Measurements from ENCODE around the gene DTNBP1.

The DTNBP1 gene

GRCh38 chr6:15501826-15502445, 160.9 kb downstream of the DTNBP1 start:
- no peak overlapping the region for H3K27ac ChIP-seq
- TF ChIP-seq CTCF (conservative IDR thresholded peaks at IDR 0.05): no peak

GRCh38 chr6:15500901-15501825, 161.7 kb downstream of the DTNBP1 start:
- TF ChIP-seq CTCF (conservative IDR thresholded peaks at IDR 0.05): no peak
- H3K27ac ChIP-seq: no peak overlapping the region

GRCh38 chr6:15500078-15500740, 162.6 kb downstream of the DTNBP1 start:
- TF ChIP-seq CTCF (conservative IDR thresholded peaks at IDR 0.05): no peak
- H3K27ac ChIP-seq: no peak overlapping the region

GRCh38 chr6:15499591-15499990, 163.2 kb downstream of the DTNBP1 start:
- no peak for TF ChIP-seq CTCF (conservative IDR thresholded peaks at IDR 0.05)
- H3K27ac ChIP-seq: no peak overlapping the region

- H3K27ac ChIP-seq: no peak overlapping the region
- no peak for TF ChIP-seq CTCF (conservative IDR thresholded peaks at IDR 0.05)
These were observed 163.7 kb downstream of the DTNBP1 start for GRCh38 chr6:15499125-15499524.

GRCh38 chr6:15498640-15499039, 164.2 kb downstream of the DTNBP1 start:
- no peak for TF ChIP-seq CTCF (conservative IDR thresholded peaks at IDR 0.05)
- H3K27ac ChIP-seq: no peak overlapping the region
